CD4-positive, CD25-positive, alpha-beta regulatory T cell (primary cell): ENCODE measurements around the gene YY2. TPM values are rescaled to one million over a fixed set of nuclear protein-coding genes. Genes with fewer than 3 reads are reported as not detected.

ENCODE experiments used
- polyA plus RNA-seq, 4 donors: library from polyadenylated mRNA; unstranded; fragments of 300-500 nt; fragmentation: Illumina TruSeq; gene quantifications; one replicate each; pipeline ENCODE4 v1.2.3, GENCODE V29; 2021
- total RNA-seq: library from RNA; stranded (reverse); gene quantifications from one replicate; pipeline ENCODE4 v1.2.3, GENCODE V29; 2022

The YY2 gene
- total and polyA plus RNA-seq, 5 donors from 2014 or later = 0.49 to 0.81 (median 0.61) TPM

Other genes with a start within 250 kb of the YY2 start
- 0.89 TPM for gene KLHL34, start 197.7 kb upstream of the YY2 start, total RNA-seq
- 1 to 10 TPM; 3.0 to 4.3 (median 3.7) TPM for gene KLHL34, start 197.7 kb upstream of the YY2 start, polyA plus RNA-seq
- not detected for gene SMPX, start 97.9 kb upstream of the YY2 start, total RNA-seq
- not detected for gene SMPX, start 97.9 kb upstream of the YY2 start, polyA plus RNA-seq
- 4.6 TPM for gene MBTPS2, start 16.4 kb upstream of the YY2 start, total RNA-seq
- gene MBTPS2, start 16.4 kb upstream of the YY2 start, polyA plus RNA-seq = 1 to 10 TPM; 4.8 to 6.0 (median 5.0) TPM
- 24.0 TPM for gene SMS, start 84.7 kb downstream of the YY2 start, total RNA-seq
- gene SMS, start 84.7 kb downstream of the YY2 start, polyA plus RNA-seq = 100 to 1,000 TPM in 1 of 4 donors, 10 to 100 TPM in 3; 68.8 to 105 (median 74.9) TPM
- gene PHEX, start 176.3 kb downstream of the YY2 start, total RNA-seq = 1.0 TPM
- gene PHEX, start 176.3 kb downstream of the YY2 start, polyA plus RNA-seq = under 1 TPM in 3 of 4 donors, not detected in 1; 0.10 to 0.63 (median 0.30) TPM